Stimulated activated CD8-positive, alpha-beta memory T cell treated with anti-CD3 and anti-CD28 coated beads, Interleukin-7, amount 100 ng/mL, for 1 hour (primary cell): ENCODE results near the gene ZBTB4.

Experiments used
- DNase-seq, 2 donors: peaks; one replicate each; pipeline ENCODE4 v3.0.0-alpha.2; 2020; ENCODE audit warnings: low read depth in 2 of 2

The ZBTB4 gene

GRCh38 chr17:7421186-7421585 lies 58.2 kb downstream of the ZBTB4 start:
- DNase-seq, result no peak

- DNase-seq, result no peak
Observed at GRCh38 chr17:7419819-7420610, 59.4 kb downstream of the ZBTB4 start, which contains the start of gene SPEM1. Gene SPEM1, plus strand, starts transcription at chr17:7420324. Its CDS starts 61 bp downstream, at chr17:7420385.

GRCh38 chr17:7418472-7419152 lies 60.8 kb downstream of the ZBTB4 start:
- no peak for DNase-seq

GRCh38 chr17:7417056-7417655 lies 62.3 kb downstream of the ZBTB4 start:
- no peak for DNase-seq

- no peak for DNase-seq
Observed at GRCh38 chr17:7416323-7416722, 63.1 kb downstream of the ZBTB4 start.

- no peak for DNase-seq
Observed at GRCh38 chr17:7415784-7416183, 63.6 kb downstream of the ZBTB4 start.

- no peak for DNase-seq
Observed at GRCh38 chr17:7414837-7415236, 64.6 kb downstream of the ZBTB4 start.

- no peak for DNase-seq
Observed at GRCh38 chr17:7413346-7413985, 66.0 kb downstream of the ZBTB4 start.

GRCh38 chr17:7411427-7411750 lies 68.0 kb downstream of the ZBTB4 start:
- no peak for DNase-seq

- no peak for DNase-seq
Observed at GRCh38 chr17:7410634-7411426, 68.6 kb downstream of the ZBTB4 start.

- no peak for DNase-seq
Observed at GRCh38 chr17:7409716-7410115, 69.7 kb downstream of the ZBTB4 start.
